ENCODE measurements around the gene COPS9. TPM values are rescaled to one million over a fixed set of nuclear protein-coding genes. Genes with fewer than 3 reads are reported as not detected.

COPS9 gene
- total and polyA plus RNA-seq, 10 of the 15 experiments (the other 5 are each of a cell fraction or from before 2014, with no cell fraction given): 80.8 to 419 (median 213) TPM

DNA sequence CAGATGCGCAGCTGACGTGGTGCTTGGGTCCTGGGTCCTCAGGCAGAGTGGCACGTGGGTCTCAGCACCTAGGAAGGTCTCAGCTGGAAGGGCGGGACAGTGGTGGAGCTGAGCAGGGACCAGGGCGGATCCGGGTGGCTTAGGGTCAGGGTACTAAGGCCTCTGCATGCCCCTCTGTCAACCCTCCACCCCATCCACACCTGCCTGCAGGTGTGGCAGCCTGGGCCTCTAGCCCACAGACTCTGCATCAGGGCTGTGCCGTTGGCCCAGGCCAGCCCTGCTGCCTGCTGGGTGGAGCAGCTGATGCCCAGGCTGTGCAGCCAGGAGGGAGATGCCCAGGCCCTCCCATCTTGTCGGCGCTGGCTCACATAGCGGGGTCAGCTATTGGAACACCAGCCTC, 28.9 kb upstream of the COPS9 start (continued):
- TF ChIP-seq, protein P1, sequence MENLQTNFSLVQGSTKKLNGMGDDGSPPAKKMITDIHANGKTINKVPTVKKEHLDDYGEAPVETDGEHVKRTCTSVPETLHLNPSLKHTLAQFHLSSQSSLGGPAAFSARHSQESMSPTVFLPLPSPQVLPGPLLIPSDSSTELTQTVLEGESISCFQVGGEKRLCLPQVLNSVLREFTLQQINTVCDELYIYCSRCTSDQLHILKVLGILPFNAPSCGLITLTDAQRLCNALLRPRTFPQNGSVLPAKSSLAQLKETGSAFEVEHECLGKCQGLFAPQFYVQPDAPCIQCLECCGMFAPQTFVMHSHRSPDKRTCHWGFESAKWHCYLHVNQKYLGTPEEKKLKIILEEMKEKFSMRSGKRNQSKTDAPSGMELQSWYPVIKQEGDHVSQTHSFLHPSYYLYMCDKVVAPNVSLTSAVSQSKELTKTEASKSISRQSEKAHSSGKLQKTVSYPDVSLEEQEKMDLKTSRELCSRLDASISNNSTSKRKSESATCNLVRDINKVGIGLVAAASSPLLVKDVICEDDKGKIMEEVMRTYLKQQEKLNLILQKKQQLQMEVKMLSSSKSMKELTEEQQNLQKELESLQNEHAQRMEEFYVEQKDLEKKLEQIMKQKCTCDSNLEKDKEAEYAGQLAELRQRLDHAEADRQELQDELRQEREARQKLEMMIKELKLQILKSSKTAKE (IDR thresholded peaks at IDR 0.05; ENCODE audit: low read depth, poor library complexity, severe bottlenecking): no peak
- TF ChIP-seq NR2F1 (conservative IDR thresholded peaks at IDR 0.05) (no peak), GABPA (IDR thresholded peaks at IDR 0.05; ENCODE audit: low read depth) (no peak), GATAD2B (conservative IDR thresholded peaks at IDR 0.05; ENCODE audit: low read depth) (no peak), NR2C2 (IDR thresholded peaks at IDR 0.05; ENCODE audit: borderline replicate concordance, control insufficient read depth, insufficient read length, low read depth) (no peak), PAX8 (IDR thresholded peaks at IDR 0.05) (no peak), NFYA (IDR thresholded peaks at IDR 0.05; ENCODE audit: borderline replicate concordance, low read depth, low read length) (no peak)
- TF ChIP-seq, protein P2, sequence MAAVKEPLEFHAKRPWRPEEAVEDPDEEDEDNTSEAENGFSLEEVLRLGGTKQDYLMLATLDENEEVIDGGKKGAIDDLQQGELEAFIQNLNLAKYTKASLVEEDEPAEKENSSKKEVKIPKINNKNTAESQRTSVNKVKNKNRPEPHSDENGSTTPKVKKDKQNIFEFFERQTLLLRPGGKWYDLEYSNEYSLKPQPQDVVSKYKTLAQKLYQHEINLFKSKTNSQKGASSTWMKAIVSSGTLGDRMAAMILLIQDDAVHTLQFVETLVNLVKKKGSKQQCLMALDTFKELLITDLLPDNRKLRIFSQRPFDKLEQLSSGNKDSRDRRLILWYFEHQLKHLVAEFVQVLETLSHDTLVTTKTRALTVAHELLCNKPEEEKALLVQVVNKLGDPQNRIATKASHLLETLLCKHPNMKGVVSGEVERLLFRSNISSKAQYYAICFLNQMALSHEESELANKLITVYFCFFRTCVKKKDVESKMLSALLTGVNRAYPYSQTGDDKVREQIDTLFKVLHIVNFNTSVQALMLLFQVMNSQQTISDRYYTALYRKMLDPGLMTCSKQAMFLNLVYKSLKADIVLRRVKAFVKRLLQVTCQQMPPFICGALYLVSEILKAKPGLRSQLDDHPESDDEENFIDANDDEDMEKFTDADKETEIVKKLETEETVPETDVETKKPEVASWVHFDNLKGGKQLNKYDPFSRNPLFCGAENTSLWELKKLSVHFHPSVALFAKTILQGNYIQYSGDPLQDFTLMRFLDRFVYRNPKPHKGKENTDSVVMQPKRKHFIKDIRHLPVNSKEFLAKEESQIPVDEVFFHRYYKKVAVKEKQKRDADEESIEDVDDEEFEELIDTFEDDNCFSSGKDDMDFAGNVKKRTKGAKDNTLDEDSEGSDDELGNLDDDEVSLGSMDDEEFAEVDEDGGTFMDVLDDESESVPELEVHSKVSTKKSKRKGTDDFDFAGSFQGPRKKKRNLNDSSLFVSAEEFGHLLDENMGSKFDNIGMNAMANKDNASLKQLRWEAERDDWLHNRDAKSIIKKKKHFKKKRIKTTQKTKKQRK (IDR thresholded peaks at IDR 0.05; ENCODE audit: low read depth, low read length): no peak

DNA sequence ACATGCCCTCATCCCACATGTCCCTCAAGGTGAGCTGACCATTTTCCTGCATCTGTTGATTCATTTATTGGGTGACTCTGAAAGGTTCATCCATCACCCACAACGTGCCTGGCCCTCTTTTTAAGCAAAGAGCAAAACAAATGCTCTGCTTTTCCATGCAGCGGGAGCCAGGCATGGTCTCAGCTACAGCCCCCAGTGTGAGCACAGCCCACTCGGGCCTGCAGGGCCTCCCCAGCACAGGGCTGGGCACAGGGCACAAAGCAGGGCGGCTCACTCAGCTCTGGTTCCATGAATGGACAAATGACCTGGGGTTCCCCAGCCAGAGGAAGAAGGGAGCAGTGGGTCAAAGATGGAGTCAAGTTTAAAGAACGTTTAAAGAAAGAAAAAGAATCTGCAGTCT, 28.5 kb upstream of the COPS9 start:
- ChIA-PET CTCF (no interaction called here), SMC1A (ENCODE audit: uncharacterized antibody, unreplicated experiment) (no interaction called here), POLR2A (no interaction called here), RAD21 (ENCODE audit: unreplicated experiment) (no interaction called here)
- H2AFZ ChIP-seq (ENCODE audit: control insufficient read depth, low read depth, low read length): no peak overlapping the region
- ATAC-seq: no peak
- in situ Hi-C loops (cut with MboI) (no loop called here), intact Hi-C loops (cut with micrococcal nuclease; ENCODE audit: unreplicated experiment) (no loop called here)
- DNase-seq (ENCODE audit: low read depth, low spot score): no peak
- no peaks in the 10 kb centered on the region; the same call in 2 of the 3 replicates for H3K9me3 ChIP-seq (replicated peaks; ENCODE audit: control insufficient read depth, insufficient read depth, low read length)
- no TSS peak for BruUV-seq (replicated peaks)
- 35% methylated on average over 5 of the region's 5 CpGs for WGBS (ENCODE audit: insufficient coverage, insufficient replicate concordance, low lambda C conversion rate, missing lambda C conversion rate)
- no peak overlapping the region for H3K4me2 ChIP-seq (ENCODE audit: control insufficient read depth, insufficient read depth)
- no peak for FAIRE-seq
- TF ChIP-seq NFXL1 (IDR thresholded peaks at IDR 0.05; ENCODE audit: borderline replicate concordance) (no peak), MTA2 (IDR thresholded peaks at IDR 0.05; ENCODE audit: low read depth) (no peak), TCF3 (IDR thresholded peaks at IDR 0.05; ENCODE audit: borderline replicate concordance, insufficient read depth, low read depth, low read length) (no peak), FOS (IDR thresholded peaks at IDR 0.05; ENCODE audit: borderline replicate concordance, extremely low read depth, insufficient read length) (no peak), POLR2AphosphoS5 (IDR thresholded peaks at IDR 0.05; ENCODE audit: low read length) (no peak)
- no peaks in the 10 kb centered on the region for H4K20me1 ChIP-seq (ENCODE audit: control insufficient read depth, insufficient read depth)
- no peaks in the 10 kb centered on the region for H3K27me3 ChIP-seq (replicated peaks in 1 of 2; ENCODE audit: control insufficient read depth in 2 of 2, insufficient read depth in 2 of 2, low read length in 1 of 2)
- H3K4me3 ChIP-seq: no peak overlapping the region
- H3K36me3 ChIP-seq (ENCODE audit: control insufficient read depth in 2 of 2, insufficient read depth in 2 of 2, low read length in 1 of 2): no peaks in the 10 kb centered on the region
- H3K9ac ChIP-seq (ENCODE audit: control insufficient read depth, insufficient read depth, low read length): no peak overlapping the region
- H3K4me1 ChIP-seq (ENCODE audit: control insufficient read depth, insufficient read depth, low read length): no peaks in the 10 kb centered on the region
- H3K27ac ChIP-seq (ENCODE audit: control insufficient read depth, insufficient read depth): no peak overlapping the region
- no peaks in the 10 kb centered on the region for H3K79me2 ChIP-seq (ENCODE audit: control insufficient read depth, insufficient read depth, low read length)
